Glomerular endothelial cell (primary cell): ENCODE results near the gene TARDBP. TPM values are rescaled to one million over a fixed set of nuclear protein-coding genes. Genes with fewer than 3 reads are reported as not detected.
"Not testable (repeated sequence)": the region's sequence is repeated elsewhere in the genome, so short reads cannot be mapped to it uniquely, and the experiment has no call there.

Source experiments
- DNase-seq: peaks from one replicate; pipeline ENCODE4 v3.0.0-alpha.2; 2011; ENCODE audit warnings: low read depth, low spot score; ENCODE audit errors: extremely low read depth
- total RNA-seq: library from RNA; depleted of rRNA; stranded (reverse); fragments of >200 nt; gene quantifications from 2 replicates; pipeline ENCODE4 v1.2.3, GENCODE V29; 2015

Gene TARDBP
- total RNA-seq = 70.2 and 108 TPM in 2 replicates

DNA sequence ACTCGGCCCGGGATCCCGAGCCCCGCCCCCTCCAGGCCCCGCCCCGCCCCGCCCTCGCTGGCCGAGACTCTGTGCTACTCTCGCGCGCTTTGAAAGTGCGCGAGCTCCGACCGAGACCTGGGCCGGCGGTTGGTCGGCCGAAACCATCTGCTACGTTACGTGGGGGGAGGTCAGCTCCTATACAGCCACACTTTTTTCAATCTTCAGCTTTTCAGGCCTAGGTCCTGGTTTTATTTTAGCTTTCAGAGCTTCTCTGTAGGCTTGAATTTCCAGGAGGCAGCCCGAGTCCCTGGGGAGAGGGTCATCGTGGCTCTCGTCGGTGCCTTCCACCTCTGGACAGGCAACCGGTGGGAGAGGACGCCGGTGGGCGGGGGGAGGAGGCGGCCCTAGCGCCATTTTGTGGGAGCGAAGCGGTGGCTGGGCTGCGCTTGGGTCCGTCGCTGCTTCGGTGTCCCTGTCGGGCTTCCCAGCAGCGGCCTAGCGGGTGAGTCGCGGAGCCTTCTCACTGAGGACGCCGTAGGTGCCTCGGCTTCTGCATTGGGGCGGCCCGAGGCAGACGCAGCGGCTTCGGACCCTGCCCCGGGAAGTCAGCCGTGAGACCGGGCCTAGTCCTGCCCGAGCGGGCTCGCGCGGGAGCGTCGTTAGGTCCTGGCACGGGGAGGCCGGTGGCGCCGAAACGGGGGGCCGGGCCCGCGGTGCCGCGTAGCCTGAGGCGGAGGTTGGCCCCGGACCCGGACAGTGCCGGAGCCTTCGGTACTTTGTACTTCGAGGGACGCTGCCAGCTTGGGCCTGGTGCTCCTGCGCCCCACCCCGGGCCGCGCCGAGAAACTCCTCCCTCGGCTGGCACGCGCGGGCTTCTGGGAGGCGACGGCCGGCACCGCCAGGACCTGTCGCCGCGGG lies at the start of gene TARDBP:
Gene TARDBP, plus strand, starts transcription at position 395 of the 900 bp plus-strand sequence. CDS start 1,074 bp downstream, outside the sequence.
- peak; percentile 61 for DNase-seq

DNA sequence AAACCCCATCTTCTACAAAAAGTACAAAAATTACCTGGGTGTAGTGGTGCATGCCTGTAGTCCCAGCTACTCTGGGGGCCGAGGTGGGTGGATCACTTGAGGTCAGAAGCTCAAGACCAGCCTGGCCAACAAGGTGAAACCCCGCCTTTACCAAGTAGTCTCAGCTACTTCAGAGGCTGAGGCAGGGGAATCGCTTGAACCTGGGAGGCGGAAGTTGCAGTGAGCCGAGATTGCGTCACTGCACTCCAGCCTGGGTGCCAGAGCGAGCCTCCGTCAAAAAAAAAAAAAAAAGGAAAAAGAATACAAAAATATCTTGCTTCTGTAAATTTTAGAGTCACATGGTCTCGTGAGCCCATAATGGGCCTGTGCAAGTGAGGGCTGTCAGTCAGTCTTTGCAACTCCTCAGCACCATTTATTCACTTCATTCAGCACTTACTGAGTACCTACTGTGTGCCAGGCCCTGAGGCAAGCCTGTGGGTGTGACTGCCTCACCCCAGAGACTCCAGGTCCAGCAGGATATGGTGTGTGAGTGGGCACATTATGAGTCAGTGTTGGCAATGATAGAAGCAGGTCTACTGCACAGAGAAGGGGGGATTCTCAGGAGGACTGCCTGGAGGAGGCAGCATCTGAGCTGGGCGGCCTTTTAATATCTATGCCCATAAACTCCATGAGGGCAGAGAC lies 46.8 kb upstream of the TARDBP start:
- no peak for DNase-seq

DNA sequence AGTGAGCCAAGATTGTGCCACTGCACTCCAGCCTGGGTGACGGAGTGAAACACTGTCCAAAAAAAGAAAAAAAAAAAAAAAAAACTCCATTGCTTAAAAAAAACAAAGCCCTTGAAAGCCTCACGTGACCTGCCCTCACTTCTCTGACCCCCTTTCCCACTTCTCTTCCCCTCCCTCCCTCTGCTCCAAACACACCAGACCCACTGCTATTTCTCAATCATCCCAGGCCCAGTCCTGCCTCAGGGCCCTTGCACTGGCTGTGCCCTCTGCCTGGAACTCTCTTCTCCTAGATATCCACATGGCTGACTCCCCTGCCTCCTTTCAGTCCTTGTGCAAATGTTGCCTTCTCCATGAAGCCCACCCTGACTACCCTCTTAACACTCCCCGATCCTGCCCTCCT lies 45.4 kb upstream of the TARDBP start:
- DNase-seq = no peak

DNA sequence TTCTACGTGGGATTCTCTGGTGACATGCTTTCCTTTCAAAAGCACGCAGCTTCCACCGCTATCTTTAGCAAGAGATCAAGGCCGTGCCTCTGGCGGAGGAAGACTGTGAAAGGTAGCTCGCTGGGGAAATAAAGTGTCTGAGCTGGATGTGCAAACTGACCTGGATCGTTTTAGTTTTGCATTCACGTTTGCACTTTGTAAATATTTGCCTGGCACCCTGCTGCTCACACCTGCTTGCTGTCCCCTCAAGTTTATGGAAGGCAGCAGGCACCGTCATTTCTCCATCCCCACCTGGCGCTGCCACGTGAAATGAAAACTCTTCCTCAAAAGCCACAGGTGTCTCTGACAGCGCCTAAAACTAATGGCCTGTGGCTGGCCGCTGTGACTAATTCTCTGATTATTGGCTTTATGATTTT lies 44.0 kb upstream of the TARDBP start:
- DNase-seq = no peak

DNA sequence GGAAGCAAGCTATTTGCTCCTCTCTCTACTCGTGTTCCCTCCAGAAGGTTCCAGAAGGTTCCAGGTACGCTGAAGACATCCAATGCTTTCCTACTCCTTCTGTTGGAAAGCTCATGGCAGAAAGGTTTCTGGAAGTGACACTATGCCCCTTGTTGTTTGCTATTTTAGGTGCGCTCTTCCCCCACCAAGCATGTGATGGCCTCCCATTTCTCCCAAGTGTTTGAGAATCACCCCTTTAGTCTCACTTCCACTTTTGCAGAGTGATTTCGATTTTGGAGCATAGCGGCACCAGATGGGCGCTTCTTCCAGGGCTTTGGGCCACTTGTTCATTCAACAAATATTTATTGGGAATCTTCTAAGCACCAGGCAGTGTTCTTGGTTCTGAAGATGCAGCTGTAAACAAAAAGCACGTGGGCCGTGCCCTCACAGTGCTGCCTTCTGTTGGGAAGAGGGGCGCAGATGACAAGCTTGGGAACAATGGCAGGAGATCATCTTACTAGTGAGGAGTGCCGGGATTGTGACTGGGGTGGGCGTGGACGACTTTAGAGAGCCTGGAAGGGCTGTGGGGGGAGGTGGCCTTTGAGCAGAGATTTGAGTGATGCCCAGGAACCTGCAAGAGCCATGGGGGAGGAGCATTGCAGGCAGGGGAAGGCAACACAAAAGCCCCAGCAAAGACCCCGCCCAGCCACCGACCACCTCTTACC lies 43.0 kb upstream of the TARDBP start:
- DNase-seq = no peak

DNA sequence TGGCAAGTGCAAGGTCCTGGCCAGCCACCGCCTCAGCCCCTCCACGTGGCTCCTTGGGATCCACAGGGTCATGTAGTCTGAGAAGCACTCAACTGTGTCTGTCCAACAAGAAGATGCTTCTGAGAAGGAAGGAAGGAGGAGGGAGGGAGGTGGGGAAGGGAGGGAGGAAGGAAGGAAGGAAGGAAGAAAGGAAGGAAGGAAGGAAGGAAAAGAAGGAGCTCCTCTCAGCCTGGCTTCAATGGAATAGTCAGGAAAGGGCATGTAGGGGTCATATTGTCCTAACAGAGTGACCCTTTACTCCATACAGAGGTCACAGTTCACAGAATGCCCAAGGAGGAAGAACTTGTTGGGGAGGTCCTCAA lies 42.5 kb upstream of the TARDBP start:
- no peak for DNase-seq

DNA sequence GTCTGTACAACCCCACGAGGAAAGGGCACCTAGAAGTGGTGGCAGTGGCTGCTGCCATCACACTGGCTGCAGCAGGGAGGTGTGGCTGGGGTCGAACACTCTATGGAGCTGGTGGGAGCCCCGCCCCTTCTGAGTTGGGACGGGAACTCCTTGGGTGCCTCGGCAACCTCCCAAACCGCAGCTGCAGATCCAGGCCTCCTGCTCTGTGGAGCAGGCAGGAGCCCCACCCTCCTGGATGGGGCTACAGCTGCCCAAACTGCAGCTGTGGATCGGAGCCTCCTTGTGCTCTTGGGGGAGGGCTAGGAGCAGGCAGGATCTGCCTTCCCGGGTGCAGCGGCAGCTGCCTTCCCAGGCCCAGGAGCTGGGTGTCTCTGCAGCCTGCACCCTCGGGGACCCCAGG lies 38.9 kb upstream of the TARDBP start:
- no peak for DNase-seq

DNA sequence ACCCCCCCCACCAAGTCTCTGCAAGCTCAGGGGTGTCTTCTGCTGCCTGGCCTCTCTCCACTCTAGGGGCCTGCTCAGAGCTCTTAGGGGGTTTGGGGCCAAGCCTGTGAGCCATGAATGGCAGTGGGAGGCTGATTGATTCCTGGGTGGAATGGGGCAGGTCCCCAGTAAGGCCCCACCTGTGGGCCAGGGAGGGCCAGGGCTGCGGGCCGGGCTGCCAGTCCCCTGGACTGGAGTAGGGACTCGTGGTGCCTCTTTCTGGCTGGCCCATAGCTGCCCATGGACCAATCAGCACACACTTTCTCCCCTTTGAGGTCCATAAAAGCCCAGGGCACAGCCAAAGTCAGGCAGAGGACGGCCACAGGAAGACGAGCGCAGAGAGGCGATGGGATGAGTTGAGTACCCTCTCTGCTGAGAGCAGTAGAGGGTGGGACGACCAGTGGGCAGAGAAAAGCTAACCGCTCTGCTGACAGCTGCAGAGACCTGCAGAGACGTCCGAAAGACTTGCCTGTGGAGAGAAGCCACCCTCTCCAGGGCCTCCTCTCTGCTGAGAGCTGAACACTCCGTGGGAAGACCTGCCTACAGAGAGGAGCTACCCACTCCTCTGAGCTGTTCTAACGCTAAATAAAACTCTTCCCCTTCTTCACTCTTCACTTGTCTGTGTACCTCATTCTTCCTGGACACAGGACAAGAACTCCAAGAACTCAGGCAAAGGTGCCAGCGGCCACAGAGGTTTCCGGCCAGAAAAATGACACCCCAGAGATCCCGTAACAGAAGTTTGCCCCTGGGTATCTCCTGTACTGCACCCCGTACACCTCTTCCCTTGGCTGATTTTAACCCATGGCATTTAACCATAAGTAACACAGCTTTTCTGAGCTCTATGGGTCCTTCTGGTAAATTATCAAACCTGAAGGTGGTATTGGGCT lies 38.2 kb upstream of the TARDBP start:
- DNase-seq = no peak

DNA sequence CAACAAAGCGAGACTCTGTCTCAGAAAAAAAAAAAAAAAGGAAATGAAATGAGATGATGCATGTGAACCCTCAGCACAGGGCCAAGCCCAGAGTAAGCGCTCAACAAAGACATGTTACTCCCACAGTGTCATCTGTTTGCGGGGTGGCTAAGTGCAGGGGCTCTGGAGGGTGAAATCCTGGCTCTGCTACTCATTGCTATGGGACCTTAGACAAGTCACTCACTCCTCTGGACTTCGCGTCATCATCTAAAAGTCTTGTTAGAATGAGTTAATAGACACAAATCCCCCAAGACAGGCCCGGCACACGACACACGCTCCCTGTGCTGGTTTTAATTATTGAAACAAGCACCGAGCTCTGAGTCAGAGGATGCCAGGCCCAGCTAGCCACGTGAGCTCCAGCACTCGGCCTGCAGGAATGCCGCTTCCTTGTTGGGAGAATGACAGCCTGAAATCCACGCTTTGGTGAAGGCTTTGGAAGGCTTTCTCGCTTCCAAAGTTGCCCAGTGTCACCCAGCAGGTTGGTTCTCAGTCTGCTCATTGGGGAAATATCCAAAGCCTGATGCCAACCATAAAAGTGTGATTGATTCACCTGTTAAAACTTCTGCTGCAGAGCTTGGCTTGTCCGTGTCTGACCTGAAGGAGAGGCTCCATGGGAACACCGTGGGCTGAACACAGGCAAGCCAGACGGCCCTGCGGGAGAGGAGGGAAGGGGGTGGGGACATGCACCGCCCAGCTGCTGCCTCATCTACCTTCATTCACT lies 36.7 kb upstream of the TARDBP start:
- DNase-seq = no peak

DNA sequence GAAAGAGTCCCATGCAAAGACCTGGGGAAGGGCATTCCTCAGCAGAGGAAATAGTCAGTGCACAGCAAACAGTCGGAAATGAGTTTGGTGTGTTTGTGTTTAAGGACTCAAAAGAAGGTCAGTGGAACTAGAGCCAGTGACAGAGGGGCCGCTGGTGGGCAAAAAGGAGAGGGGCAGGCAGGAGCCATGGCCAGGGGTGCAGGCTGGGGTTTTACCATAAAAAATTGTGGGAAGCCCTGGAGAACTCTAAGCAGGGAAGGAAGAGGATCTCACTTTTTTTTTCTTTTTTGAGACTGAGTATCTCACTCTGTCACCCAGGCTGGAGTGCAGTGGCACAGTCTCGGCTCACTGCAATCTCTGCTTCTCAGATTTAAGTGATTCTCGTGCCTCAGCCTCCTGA lies 33.7 kb upstream of the TARDBP start:
- DNase-seq = no peak

DNA sequence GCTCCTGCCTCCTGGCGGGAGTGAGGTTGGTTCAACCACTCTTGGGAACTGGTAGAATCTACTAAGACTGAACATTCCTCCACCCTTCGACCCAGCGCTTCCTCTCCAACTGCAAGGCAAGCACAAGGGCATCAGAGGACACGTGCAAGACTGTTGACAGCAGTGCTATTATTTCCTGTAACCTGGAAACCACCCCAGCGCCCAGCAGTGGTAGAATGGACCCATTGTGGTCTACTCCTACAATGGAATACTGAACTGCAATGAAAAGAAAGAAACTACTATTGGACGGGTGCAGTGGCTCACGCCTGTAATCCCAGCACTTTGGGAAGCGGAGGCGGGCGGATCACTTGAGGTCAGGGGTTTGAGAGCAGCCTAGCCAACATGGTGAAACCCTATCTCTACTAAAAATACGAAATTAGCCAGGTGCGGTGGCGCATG lies 33.0 kb upstream of the TARDBP start:
- peak; percentile 36 for DNase-seq

DNA sequence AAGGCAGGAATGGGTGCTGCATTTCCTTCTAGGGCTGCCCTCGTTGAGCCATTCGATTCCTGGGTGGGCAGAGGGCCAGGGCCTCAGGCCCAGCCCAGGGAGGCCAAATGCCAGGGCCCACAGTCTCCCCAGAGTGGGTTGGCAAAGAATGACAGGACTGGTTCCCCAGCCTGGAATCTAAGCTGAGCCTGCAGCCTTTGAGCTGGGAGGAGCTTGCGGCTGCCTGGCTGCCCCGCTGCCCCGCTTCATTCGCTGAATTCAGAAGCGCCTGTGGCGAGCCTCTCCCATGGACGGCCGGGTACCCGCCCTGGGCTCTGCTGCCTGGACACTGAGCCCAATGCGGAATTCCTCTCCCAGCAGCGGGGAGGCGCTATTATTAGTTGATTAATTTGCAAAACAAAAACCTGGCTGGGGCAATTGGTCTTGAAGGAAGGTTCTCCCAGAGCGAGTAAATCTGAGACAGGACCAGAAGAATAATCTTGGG lies 32.3 kb upstream of the TARDBP start:
- DNase-seq = no peak

DNA sequence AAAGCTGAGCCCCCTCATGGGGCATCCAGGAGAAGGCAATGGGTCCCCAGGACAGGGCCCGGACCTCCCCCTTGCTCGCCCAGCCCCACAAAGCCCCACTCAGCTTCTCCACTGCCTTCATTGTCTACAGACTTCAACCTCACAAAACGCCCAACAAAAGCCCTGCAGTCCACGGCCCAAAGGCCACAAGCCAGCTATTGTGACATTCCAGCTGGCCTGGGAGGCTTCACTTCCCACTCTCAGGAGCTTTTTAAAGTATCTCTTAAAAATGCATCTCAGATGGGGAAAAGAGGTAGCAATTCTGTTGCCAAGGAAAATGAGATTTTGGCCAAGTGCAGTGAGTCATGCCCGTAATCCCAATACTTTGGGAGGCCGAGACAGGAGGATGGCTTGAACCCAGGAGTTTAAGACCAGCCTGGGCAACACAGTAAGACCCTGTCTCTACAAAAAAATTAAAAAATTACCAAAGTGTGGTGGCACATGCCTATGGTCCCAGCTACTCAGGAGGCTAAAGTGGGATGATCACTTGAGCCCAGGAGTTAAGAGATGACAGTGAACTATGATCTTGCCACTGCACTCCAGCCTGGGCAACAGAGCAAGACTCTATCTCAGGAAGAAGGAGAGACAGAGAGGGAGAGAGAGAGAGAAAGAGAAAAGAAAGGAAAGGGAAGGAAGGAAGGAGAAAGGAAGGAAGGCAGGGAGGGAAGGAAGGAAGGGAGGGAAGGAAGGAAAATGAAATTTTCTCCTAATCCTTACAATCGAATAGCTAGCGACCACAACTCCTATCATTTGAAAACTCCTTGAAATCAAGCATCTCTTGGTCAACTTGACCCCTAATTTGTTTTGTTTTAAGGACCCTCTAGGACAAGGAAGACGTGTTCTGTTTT lies 31.4 kb upstream of the TARDBP start:
- DNase-seq = no peak

DNA sequence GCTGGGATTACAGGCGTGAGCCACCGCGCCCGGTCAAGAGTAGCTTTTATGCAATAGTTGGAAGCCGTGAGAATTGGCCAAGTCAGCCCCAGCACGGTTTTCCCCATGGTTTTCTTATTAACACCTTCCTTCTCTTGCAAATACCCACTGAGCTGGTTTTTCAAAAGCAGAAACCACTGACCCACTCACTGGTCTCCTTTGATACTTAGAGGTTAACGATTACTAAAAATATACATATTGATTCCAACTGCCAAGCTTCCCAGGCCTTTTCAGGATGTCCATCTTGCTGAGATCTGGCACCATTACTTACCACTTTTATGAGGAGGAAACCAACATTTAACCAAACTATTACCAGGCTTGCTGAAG lies 25.9 kb upstream of the TARDBP start:
- DNase-seq = no peak

DNA sequence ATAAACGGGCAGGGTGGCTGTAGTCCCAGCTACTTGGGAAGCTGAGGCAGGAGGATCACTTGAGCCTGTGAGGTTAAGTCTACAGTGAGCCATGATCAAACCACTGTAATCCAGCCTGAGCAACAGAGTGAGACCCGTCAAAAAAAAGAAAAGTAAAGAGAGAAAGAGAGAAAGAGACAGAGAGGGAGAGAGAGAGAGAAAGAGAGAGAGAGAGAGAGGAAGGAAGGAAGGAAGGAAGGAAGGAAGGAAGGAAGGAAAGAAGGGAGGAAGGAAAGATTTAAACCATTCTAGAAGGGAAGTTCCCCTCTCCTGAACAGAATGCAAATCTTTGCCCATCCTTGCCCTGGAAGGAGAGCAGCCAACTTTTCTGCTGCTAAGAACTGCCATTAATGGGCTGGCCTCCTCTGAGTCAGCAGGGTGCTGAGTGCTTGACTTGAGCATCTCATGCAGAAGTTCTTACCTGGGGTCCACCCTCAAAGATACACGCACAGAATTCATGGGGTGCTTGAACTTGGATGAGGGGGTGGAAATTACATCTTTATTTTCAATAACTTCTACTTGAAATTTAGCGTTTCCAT lies 24.5 kb upstream of the TARDBP start:
- DNase-seq = no peak

DNA sequence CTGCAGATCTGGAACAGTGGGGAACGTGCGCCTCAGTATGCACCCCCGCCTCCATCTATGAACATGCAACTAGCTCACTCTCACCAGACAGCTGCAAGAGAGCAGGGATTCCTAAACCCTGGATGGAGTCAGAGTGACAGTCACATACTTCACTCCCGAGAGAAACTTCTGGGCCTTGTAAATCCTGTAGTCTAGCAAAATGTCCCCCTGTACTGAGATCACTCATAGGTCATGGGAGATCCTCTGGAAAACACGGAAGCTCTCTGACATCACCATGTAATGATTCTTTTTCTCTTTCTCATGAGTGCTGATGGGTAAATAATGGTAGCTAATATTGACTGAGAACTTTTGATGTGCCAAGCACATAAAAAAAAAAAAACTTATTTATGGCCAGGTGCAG lies 23.4 kb upstream of the TARDBP start:
- DNase-seq = no peak

DNA sequence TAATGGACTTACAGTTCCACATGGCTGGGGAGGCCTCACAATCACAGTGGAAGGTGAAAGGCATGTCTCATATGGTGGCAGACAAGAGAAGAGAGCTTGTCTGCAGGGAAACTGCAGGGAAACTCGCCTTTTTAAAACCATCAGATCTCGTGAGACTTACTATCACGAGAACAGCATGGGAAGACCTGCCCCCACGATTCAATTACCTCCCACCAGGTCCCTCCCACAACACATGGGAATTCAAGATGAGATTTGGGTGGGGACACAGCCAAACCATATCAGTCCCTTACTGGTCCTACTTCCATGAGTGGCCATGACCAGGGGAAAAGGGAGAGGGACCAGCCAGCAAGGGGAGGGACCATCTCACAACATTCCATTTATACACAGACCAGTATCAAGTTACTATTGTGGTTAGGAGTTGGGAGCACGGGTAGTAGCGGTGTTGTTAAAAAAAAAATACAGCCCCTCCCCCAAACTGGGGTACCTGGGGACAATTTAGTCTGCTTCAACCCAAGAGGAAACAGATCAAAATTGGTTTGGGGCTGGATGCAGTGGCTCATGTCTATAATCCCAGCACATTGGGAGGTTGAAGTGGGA lies 22.4 kb upstream of the TARDBP start:
- not testable (repeated sequence) for DNase-seq

DNA sequence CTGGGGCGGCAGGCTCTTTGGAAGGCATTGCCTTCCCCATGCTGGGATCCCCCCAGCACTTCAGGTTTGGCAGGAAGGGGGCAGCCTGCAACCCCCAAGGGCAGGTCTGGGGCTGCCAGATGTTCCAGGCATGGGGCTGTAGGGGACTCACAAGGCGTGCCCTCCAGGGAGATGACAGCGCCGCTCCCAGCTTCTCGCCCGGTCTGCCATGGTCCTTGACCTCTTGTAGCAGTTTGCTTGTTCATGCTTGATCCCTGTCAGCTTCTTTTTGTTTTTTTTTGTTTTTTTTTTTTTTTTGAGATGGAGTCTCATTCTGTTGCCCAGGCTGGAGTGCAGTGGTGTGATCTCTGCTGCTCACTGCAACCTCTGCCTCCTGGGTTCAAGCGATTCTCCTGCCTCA lies 21.6 kb upstream of the TARDBP start:
- no peak for DNase-seq
